Measurements from ENCODE around the gene GDF15.

The GDF15 gene

GRCh38 chr19:18385675-18386542, at the start of gene GDF15:
Gene GDF15 (plus strand): TSS chr19:18386158. CDS start chr19:18386190, 32 bp downstream.
- FAIRE-seq (no peak), DNase-seq (ENCODE audit: insufficient read length, low spot score) (no peak)
- peak; percentile 21 for TF ChIP-seq CTCF (IDR thresholded peaks at IDR 0.05; ENCODE audit: insufficient read depth, missing control alignments)

GRCh38 chr19:18338541-18338940, 47.4 kb upstream of the GDF15 start:
- no peak for DNase-seq (ENCODE audit: insufficient read length, low spot score)
- TF ChIP-seq CTCF (IDR thresholded peaks at IDR 0.05; ENCODE audit: insufficient read depth, missing control alignments): no peak
- no peak for FAIRE-seq

GRCh38 chr19:18339723-18340122, 46.2 kb upstream of the GDF15 start:
- peak; percentile 10 for TF ChIP-seq CTCF (IDR thresholded peaks at IDR 0.05; ENCODE audit: insufficient read depth, missing control alignments)
- FAIRE-seq: no peak
- DNase-seq (ENCODE audit: insufficient read length, low spot score): no peak

- TF ChIP-seq CTCF (IDR thresholded peaks at IDR 0.05; ENCODE audit: insufficient read depth, missing control alignments): no peak
- no peak for FAIRE-seq
- peak; percentile 92 for DNase-seq (ENCODE audit: insufficient read length, low spot score)
Measured at GRCh38 chr19:18340190-18340989, 45.6 kb upstream of the GDF15 start, which contains the start of gene PGPEP1. Gene PGPEP1 (plus strand): TSS chr19:18340598. CDS start chr19:18340682, 84 bp downstream.

- no peak for DNase-seq (ENCODE audit: insufficient read length, low spot score)
- TF ChIP-seq CTCF (IDR thresholded peaks at IDR 0.05; ENCODE audit: insufficient read depth, missing control alignments): no peak
- FAIRE-seq: no peak
Measured at GRCh38 chr19:18340990-18341868, 44.7 kb upstream of the GDF15 start.

GRCh38 chr19:18342090-18342632, 43.8 kb upstream of the GDF15 start:
- no peak for TF ChIP-seq CTCF (IDR thresholded peaks at IDR 0.05; ENCODE audit: insufficient read depth, missing control alignments)
- DNase-seq (ENCODE audit: insufficient read length, low spot score) (no peak), FAIRE-seq (no peak)
